IMR-90 (cell line): Measurements from ENCODE around the gene CREBZF. TPM values are rescaled to one million over a fixed set of nuclear protein-coding genes. Genes with fewer than 3 reads are reported as not detected.

ENCODE experiments used
- ATAC-seq: fragments of 200-7000 bp; cut with Tn5 transposase; 2 replicates; pipeline ENCODE4 v1.9.1; 2020; ENCODE audit warnings: low read depth, mild to moderate bottlenecking, moderate library complexity
- BruUV-seq: library from RNA; stranded (reverse); fragments of 400-500 nt; replicated peaks from 2 replicates; lab custom pipeline; 2021; lab: Mats Ljungman, UMichigan
- CTCF ChIA-PET: fragments of 300-600 bp; formaldehyde crosslinking; extraction: SDS; loops from one replicate; lab custom pipeline; 2021; ENCODE audit warnings: antibody characterized with exemption; lab: Yijun Ruan, JAX
- POLR2A ChIA-PET: fragments of 300-600 bp; sonication (Branson Sonifier 250); formaldehyde crosslinking; loops from one replicate; lab custom pipeline; 2022; ENCODE audit warnings: antibody characterized with exemption; ENCODE audit not compliant: unreplicated experiment; lab: Charles Lee
- DNase-seq: peaks from one replicate; pipeline ENCODE4 v3.0.0; 2013
- H2AFZ ChIP-seq: replicated peaks from 2 replicates; pipeline ENCODE3; 2013; ENCODE audit warnings: low read length, mild to moderate bottlenecking; ENCODE audit not compliant: poor library complexity
- H2AK5ac ChIP-seq: 2 replicates; pipeline ENCODE4 v1.6.1; 2013; ENCODE audit warnings: low read depth, low read length, inconsistent platforms
- H2AK9ac ChIP-seq: replicated peaks from 2 replicates; pipeline ENCODE3; 2013; ENCODE audit warnings: mild to moderate bottlenecking, low read depth, low read length, moderate library complexity; ENCODE audit not compliant: poor library complexity
- H2BK120ac ChIP-seq: 2 replicates; pipeline ENCODE4 v1.6.1; 2013; ENCODE audit warnings: low read depth, low read length, inconsistent platforms
- H2BK15ac ChIP-seq: 3 replicates; pipeline ENCODE4 v1.6.1; 2013; ENCODE audit warnings: low read depth, low read length, inconsistent platforms
- H2BK20ac ChIP-seq: 2 replicates; pipeline ENCODE4 v1.6.1; 2013; ENCODE audit warnings: low read depth, mild to moderate bottlenecking, inconsistent platforms, low read length, moderate library complexity
- H2BK5ac ChIP-seq: 2 replicates; pipeline ENCODE4 v1.6.1; 2013; ENCODE audit warnings: mild to moderate bottlenecking, low read depth, low read length, inconsistent platforms; ENCODE audit not compliant: poor library complexity, severe bottlenecking
- H3K14ac ChIP-seq: replicated peaks from 2 replicates; pipeline ENCODE4 v1.6.1; 2013; ENCODE audit warnings: low read depth, low read length, inconsistent platforms
- H3K18ac ChIP-seq: 2 replicates; pipeline ENCODE4 v1.6.1; 2013; ENCODE audit warnings: low read depth, low read length, control low read depth
- H3K23ac ChIP-seq: 2 replicates; pipeline ENCODE4 v1.6.1; 2013; ENCODE audit warnings: low read depth, low read length, inconsistent platforms
- H3K27ac ChIP-seq: 2 replicates; pipeline ENCODE4 v1.5.1; 2013; ENCODE audit warnings: mild to moderate bottlenecking, control low read depth, low read length; ENCODE audit not compliant: insufficient read depth
- H3K27me3 ChIP-seq: 2 replicates; pipeline ENCODE4 v1.6.1; 2013; ENCODE audit warnings: low read length; ENCODE audit not compliant: control insufficient read depth, insufficient read depth
- H3K36me3 ChIP-seq: 2 replicates; pipeline ENCODE4 v1.6.1; 2013; ENCODE audit warnings: low read length, mixed read lengths; ENCODE audit not compliant: control insufficient read depth, insufficient read depth
- H3K4ac ChIP-seq: 2 replicates; pipeline ENCODE4 v1.6.1; 2013; ENCODE audit warnings: low read depth, low read length, inconsistent platforms
- H3K4me1 ChIP-seq: 2 replicates; pipeline ENCODE4 v1.6.1; 2013; ENCODE audit warnings: low read length, mixed read lengths; ENCODE audit not compliant: control insufficient read depth, insufficient read depth
- H3K4me2 ChIP-seq: 2 replicates; pipeline ENCODE4 v1.6.1; 2013; ENCODE audit warnings: low read depth, mild to moderate bottlenecking, control low read depth, low read length, moderate library complexity
- H3K4me3 ChIP-seq: 2 replicates; pipeline ENCODE4 v1.5.1; 2013; ENCODE audit warnings: low read depth, mild to moderate bottlenecking, control low read depth, low read length, moderate library complexity; ENCODE audit not compliant: insufficient read depth
- H3K56ac ChIP-seq: 2 replicates; pipeline ENCODE4 v1.6.1; 2013; ENCODE audit warnings: low read length, inconsistent platforms; ENCODE audit not compliant: insufficient read depth; ENCODE audit errors: extremely low read depth
- H3K79me1 ChIP-seq, 2 experiments: 2 replicates each; pipeline ENCODE4 v1.6.1; 2013; ENCODE audit warnings: low read length in 2 of 2, inconsistent platforms in 1 of 2, low read depth in 1 of 2
- H3K9ac ChIP-seq: 2 replicates; pipeline ENCODE4 v1.6.1; 2013; ENCODE audit warnings: low read depth, low read length, control low read depth
- H3K9me1 ChIP-seq: 2 replicates; pipeline ENCODE4 v1.6.1; 2013; ENCODE audit warnings: low read length, inconsistent platforms; ENCODE audit not compliant: insufficient read depth
- H3K9me3 ChIP-seq: 2 replicates; pipeline ENCODE4 v1.6.1; 2013; ENCODE audit warnings: low read length; ENCODE audit not compliant: control insufficient read depth, insufficient read depth
- H4K20me1 ChIP-seq: 2 replicates; pipeline ENCODE4 v1.6.1; 2013; ENCODE audit warnings: low read length, inconsistent platforms; ENCODE audit not compliant: insufficient read depth
- H4K5ac ChIP-seq: 2 replicates; pipeline ENCODE4 v1.6.1; 2013; ENCODE audit warnings: mild to moderate bottlenecking, low read depth, low read length, control low read depth
- H4K8ac ChIP-seq, 2 experiments: 2 replicates each; pipeline ENCODE4 v1.6.1; 2013; ENCODE audit warnings: low read depth in 2 of 2, low read length in 2 of 2, control low read depth in 1 of 2, inconsistent platforms in 1 of 2
- H4K91ac ChIP-seq: 2 replicates; pipeline ENCODE4 v1.6.1; 2013; ENCODE audit warnings: low read depth, low read length, inconsistent platforms; ENCODE audit not compliant: insufficient read depth
- CEBPB ChIP-seq: IDR thresholded peaks from 2 replicates; pipeline ENCODE4 v1.6.1; 2012; ENCODE audit warnings: low read depth, low read length, improper control_type of control experiment
- CHD1 ChIP-seq: IDR thresholded peaks from 2 replicates; pipeline ENCODE4 v1.6.1; 2012; ENCODE audit warnings: low read depth, low read length, improper control_type of control experiment
- CTCF ChIP-seq: conservative IDR thresholded peaks from 2 replicates; pipeline ENCODE4 v1.5.1; 2012; ENCODE audit warnings: mild to moderate bottlenecking, low read depth, low read length, improper control_type of control experiment
- ELK1 ChIP-seq: fragments of 150-350 bp; IDR thresholded peaks from 2 replicates; pipeline ENCODE4 v1.6.1; 2016; ENCODE audit warnings: low read depth, mild to moderate bottlenecking, low read length, moderate library complexity, borderline replicate concordance
- FOS ChIP-seq: fragments of 150-350 bp; IDR thresholded peaks from 2 replicates; pipeline ENCODE4 v1.6.1; 2016; ENCODE audit warnings: low read depth, low read length
- MAZ ChIP-seq: IDR thresholded peaks from 2 replicates; pipeline ENCODE4 v1.6.1; 2012; ENCODE audit warnings: low read depth, mild to moderate bottlenecking, low read length, improper control_type of control experiment, moderate library complexity, borderline replicate concordance
- MXI1 ChIP-seq: IDR thresholded peaks from 2 replicates; pipeline ENCODE4 v1.6.1; 2012; ENCODE audit warnings: low read depth, mild to moderate bottlenecking, low read length, moderate library complexity, borderline replicate concordance
- POLR2A ChIP-seq: IDR thresholded peaks from 2 replicates; pipeline ENCODE4 v1.6.1; 2012; ENCODE audit warnings: mild to moderate bottlenecking, low read depth, low read length
- RAD21 ChIP-seq: IDR thresholded peaks from 2 replicates; pipeline ENCODE4 v1.6.1; 2012; ENCODE audit warnings: low read length, improper control_type of control experiment
- RFX5 ChIP-seq: IDR thresholded peaks from 2 replicates; pipeline ENCODE4 v1.8.0; 2012; ENCODE audit warnings: low read depth, mild to moderate bottlenecking, low read length, moderate library complexity
- USF2 ChIP-seq: fragments of 150-350 bp; IDR thresholded peaks from 2 replicates; pipeline ENCODE4 v1.6.1; 2017; ENCODE audit warnings: mild to moderate bottlenecking, antibody characterized with exemption, low read length, low read depth
- WGBS, 2 experiments: methylation state at CpG; one replicate each; pipeline versions ENCODE4 v1.1.5 to v1.1.7; 2013; ENCODE audit warnings: missing lambda C conversion rate in 2 of 2; ENCODE audit not compliant: insufficient read length in 1 of 2; ENCODE audit errors: extremely low coverage in 2 of 2; 5-methylcytosine and 5-hydroxymethylcytosine counted together
- dilution Hi-C: fragments of 300-500 bp; cut with HindIII; formaldehyde crosslinking; loops from one replicate; pipeline ENCODE4 v1.14.3; 2018; ENCODE audit warnings: low sequenced_read_pairs; ENCODE audit not compliant: unreplicated experiment
- in situ Hi-C: fragments of 300-500 bp; cut with MboI; formaldehyde crosslinking; loops from 3 replicates; pipeline ENCODE4 v1.14.3; 2019; ENCODE audit warnings: low sequenced_read_pairs, inconsistent platforms, mixed read lengths
- intact Hi-C: fragments of 100-400 bp; cut with micrococcal nuclease; formaldehyde crosslinking; loops from 2 replicates; pipeline ENCODE4 v1.10.0; 2022
- polyA plus RNA-seq, 3 experiments: library from polyadenylated mRNA; depleted of rRNA; stranded (reverse); fragments of >200 nt; gene quantifications; 2 replicates each; pipeline ENCODE4 v1.2.3, GENCODE V29; 2012; ENCODE audit warnings: low replicate concordance in 1 of 3
- total RNA-seq: library from RNA; depleted of rRNA; stranded (reverse); fragments of >200 nt; gene quantifications from 2 replicates; pipeline ENCODE4 v1.2.3, GENCODE V29; 2012

Gene CREBZF
- total and polyA plus RNA-seq, 2 of the 4 experiments (the other 2 are of a cell fraction) = 12.5 to 17.7 TPM

GRCh38 chr11:85652786-85653447 is 12.0 kb downstream of the CREBZF start:
- WGBS, 2 experiments = no CpG with 5 or more reads among the region's 3 CpGs
- dilution Hi-C loops = no loop called here
- no peak for ATAC-seq

More at GRCh38 chr11:85652786-85653447, 12.0 kb downstream of the CREBZF start:
- BruUV-seq = no TSS peak
- Histone ChIP-seq H3K9ac (no peak overlapping the region), H3K18ac (no peak overlapping the region), H2BK15ac (no peak overlapping the region), H3K9me1 (no peaks in the 10 kb centered on the region), H2BK5ac (no peak overlapping the region), H2AFZ (no peak overlapping the region), H2AK9ac (no peak overlapping the region), H3K9me3 (no peaks in the 10 kb centered on the region), H3K4me2 (no peak overlapping the region), H2AK5ac (no peak overlapping the region), H4K8ac (no peak overlapping the region), H4K91ac (no peak overlapping the region), H4K5ac (no peak overlapping the region), H3K4me1 (no peaks in the 10 kb centered on the region), H3K4me3 (no peak overlapping the region), H4K20me1 (peaks cover 6% of the 10 kb centered on the region; the same call in 1 of the 2 replicates), H2BK20ac (no peak overlapping the region), H3K56ac (no peak overlapping the region), H3K27ac (no peak overlapping the region), H2BK120ac (no peak overlapping the region), H3K27me3 (no peaks in the 10 kb centered on the region), H3K14ac (no peak overlapping the region), H3K4ac (no peak overlapping the region), H3K36me3 (peaks cover 8% of the 10 kb centered on the region), H3K23ac (no peak overlapping the region), H3K79me1 (peaks cover 9 to 43% of the 10 kb centered on the region in 2 experiments)
- ChIA-PET CTCF (interaction anchor here (0.6 kb wide), 1 partner anchor 546 kb away, joined by 3 read pairs; no protein-coding TSS in a partner anchor), POLR2A (no interaction called here)
- intact Hi-C loops = no loop called here
- DNase-seq = no peak
- in situ Hi-C loops = no loop called here
- TF ChIP-seq CEBPB = no peak
- no peak for TF ChIP-seq FOS
- no peak for TF ChIP-seq CHD1
- no peak for TF ChIP-seq CTCF
- TF ChIP-seq USF2 = no peak
- no peak for TF ChIP-seq ELK1
- no peak for TF ChIP-seq RFX5
- TF ChIP-seq RAD21 = no peak
- TF ChIP-seq MAZ = no peak
- no peak for TF ChIP-seq MXI1
- TF ChIP-seq POLR2A = no peak
